HG02938 (cell line): Measurements from ENCODE around the gene SIX5.
"Not testable (repeated sequence)": the region's sequence is repeated elsewhere in the genome, so short reads cannot be mapped to it uniquely, and the experiment has no call there.

Source experiments
- ATAC-seq: cut with Tn5 transposase; IDR thresholded peaks from one replicate; pipeline ENCODE4 v1.9.1; 2021; ENCODE audit warnings: mild to moderate bottlenecking, moderate library complexity; ENCODE audit not compliant: unreplicated experiment

The SIX5 gene

DNA sequence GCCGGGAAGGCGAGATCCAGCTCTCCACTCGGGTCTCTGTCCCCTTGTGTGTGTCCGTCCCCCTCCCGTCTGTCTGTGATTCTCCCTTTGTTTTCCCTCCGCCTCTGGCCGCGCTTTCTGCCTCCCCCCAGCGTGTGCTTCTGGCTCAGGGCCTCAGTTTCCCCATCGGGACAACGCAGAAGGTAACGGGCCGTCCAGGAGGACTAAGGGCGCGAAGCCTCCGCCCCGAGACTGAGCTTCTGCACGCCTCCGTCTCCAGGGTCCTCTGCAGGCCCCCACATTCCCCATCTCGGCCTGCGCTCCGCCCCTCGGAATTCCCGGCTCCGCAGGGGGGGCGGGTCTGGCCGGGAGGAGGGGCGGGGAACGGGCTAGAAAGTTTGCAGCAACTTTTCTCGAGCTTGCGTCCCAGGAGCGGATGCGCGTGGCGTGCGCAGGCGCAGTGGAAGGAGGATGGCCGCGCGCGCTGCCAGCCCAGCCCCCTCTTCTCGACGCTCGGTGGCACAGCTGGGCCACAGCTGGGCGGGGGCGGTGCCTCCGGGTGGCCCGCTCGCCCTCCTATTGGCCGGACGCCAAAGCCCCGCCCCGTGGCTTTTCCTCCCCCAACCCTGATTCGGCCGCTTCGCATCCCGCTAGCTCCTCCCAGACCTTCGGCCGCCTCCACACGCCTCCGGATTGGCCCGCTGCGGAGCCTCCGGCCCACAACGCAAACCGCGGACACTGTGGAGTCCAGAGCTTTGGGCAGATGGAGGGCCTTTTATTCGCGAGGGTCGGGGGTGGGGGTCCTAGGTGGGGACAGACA is at the start of gene SIX5:
Gene SIX5, minus strand, starts transcription at position 269 of the 799 bp plus-strand sequence. CDS start 408 bp downstream, outside the sequence.
- peak; percentile 49 for ATAC-seq

DNA sequence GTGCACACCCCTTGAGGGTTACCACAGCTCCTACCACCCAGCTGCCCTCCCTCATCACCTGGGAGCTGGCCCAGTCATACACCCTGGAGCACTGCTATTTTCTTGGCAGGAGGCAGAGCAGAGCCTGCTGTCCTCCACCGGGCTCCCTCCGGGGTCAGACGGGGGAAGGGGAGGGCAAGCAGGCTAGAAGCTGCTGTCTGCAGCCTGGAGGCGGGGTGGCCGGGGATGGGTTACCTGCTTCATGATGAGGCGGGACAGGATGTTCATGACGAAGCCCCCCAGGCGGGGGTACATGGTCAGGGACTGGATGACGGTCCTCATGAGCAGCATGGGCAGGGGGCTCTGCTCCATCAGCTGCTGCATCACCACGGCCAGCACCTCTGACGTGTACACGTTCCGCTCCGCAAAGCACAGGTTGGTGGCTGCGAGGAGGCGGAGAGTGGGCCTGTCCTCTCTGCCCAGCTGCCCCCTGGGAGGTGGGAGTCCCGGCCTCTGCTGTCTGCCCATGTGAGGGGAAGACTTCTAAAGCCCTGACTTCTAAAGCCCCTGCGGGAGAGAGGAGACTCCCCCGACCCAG is 48.8 kb upstream of the SIX5 start:
- no peak for ATAC-seq

GRCh38 chr19:45817010-45817724 is 48.1 kb upstream of the SIX5 start:
- ATAC-seq = peak; percentile 87

DNA sequence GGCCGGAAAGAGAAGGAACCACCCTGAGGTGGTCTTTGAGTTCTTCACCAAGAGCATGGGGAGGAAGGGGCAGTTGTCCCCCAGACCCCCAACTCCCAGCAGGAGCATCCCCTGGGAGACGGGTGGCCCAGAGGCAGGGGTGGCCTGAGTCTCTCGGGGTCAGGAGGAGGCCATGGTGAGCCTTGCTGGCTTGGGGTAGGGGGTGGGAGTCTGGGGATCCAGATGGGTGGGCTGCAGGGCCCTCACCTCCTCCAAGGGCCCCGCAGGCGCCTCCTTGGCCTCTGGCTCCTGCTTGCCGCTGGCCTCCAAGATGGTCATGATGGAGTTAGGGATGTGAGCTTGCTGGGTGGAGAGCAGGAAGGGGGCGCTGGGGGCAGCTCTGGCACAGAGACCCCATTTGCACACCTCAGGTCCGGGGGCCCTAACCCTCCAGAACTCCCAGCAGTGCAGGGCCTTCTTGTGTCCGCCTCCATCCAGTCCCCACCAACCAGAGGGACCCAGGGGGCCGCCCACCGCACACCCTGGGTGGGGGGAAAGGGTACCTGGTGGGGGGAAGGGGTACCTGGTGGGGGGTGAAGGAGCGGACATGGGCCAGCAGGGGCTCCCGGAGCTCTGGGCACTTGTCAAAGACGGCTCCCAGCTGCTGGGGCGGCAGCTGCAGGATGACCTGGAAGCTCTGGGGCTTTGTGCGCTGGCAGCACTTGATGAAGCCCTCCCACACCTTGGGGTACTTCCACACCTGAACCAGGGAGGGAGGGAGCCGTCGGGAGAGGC is 47.4 kb upstream of the SIX5 start:
- ATAC-seq = no peak

DNA sequence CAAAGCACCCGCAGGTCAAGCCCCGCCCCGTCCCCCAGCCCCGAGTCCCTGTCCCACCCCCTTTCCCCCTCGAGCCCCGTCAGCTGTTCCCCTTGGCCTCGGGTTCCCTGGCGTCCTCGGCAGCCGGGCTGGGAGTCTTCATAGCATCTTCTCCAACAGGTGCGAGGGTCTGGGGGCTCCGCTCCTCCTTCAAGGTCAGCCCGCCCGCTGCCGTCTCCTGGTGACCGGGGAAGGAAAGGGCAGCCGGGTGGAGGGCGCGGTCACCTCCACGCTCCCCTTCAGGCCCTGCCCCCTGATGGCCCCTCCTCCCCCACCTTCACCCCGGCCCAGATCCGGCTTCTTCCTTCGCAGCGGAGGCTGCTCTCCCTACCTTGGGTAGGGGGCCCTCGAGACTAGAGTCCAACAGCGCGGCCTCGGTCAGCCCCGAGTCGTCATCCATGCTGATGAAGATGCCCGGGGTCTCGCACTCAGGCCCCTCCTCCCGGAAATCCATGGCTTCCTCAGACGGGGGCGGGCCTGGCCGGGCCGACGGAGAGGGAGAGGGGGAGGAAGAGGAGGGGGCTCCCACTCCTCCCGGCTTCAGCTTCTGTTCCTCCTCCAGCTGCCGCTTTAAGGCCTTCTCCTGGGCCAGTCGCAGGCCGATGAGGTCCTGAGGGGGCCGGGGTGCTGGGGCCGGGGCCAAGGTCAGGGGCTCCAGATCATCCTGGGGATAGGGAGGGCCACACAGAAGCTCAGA is 46.6 kb upstream of the SIX5 start:
- ATAC-seq = no peak

DNA sequence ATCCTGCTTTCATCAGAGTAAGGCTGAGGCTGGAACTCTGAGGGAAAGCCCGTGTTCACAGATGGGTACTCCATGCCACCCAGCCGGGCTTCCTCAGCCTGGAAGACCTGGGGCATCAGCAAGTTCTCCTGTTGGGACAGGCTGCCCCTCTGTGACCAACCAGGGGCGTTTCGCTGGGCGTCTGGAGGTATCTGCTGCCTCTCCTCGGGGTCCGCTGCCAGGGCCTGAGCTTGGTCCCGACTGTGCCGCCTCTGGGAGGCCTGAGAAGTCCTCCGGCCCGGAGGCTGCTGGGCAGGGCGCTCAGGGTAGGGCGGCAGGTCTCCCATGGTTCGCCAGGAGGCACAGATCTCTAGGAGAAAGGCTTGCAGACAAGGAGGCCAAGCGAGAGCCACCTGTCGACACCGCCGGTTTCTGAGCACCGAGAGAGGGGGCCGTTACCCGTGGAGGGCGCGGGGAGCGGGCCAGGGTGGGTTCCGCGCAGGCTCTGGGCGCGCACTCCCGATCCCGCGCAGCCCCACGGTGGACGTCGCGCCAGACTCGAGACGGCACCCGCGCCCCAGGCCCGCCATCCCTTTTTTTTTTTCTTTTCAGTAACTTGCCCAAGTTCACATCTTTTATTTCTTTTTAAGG is 45.9 kb upstream of the SIX5 start, which contains the start of gene RSPH6A:
Gene RSPH6A, minus strand, starts transcription at position 458 of the 630 bp plus-strand sequence. Its CDS starts 132 bp downstream, at position 326.
- ATAC-seq = no peak

GRCh38 chr19:45814166-45814780 is 45.2 kb upstream of the SIX5 start:
- ATAC-seq = no peak

DNA sequence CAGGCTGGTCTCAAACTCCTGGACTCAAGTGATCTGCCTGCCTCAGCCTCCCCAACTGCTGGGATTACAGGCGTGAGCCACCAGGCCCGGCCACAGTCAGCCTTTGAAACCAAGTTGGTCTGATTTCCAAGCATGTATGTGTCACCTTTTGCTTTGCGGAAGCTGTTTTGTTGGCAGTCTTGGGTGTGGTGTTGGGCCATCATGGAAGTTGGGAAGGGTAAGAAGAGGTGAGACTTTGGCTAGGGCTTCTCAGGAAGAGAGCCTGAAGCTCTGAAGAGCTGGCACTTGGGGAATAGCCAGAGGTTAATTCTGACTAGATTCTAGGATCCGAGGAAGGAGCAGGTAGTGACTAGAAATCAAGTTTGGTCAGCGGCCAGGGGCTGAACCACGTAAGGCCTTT is 43.2 kb upstream of the SIX5 start:
- ATAC-seq = no peak

GRCh38 chr19:45809643-45810159 is 40.6 kb upstream of the SIX5 start:
- ATAC-seq = no peak

- no peak for ATAC-seq
Measured at GRCh38 chr19:45805719-45806118, 36.7 kb upstream of the SIX5 start.

DNA sequence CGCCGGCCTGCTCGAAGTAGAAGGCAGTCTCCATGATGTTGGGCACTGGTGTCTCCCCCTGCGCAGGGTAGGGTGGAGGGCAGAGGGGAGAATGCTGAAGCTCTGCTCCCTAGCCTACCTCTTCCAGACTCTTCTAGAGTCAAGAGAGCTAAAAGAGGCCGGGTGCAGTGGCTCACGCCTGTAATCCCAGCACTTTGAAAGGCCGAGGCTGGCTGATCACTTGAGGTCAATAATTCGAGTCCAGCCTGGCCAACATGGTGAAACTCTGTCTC is 35.8 kb upstream of the SIX5 start:
- no peak for ATAC-seq

- ATAC-seq = no peak
Measured at GRCh38 chr19:45804140-45804958, 35.3 kb upstream of the SIX5 start.

DNA sequence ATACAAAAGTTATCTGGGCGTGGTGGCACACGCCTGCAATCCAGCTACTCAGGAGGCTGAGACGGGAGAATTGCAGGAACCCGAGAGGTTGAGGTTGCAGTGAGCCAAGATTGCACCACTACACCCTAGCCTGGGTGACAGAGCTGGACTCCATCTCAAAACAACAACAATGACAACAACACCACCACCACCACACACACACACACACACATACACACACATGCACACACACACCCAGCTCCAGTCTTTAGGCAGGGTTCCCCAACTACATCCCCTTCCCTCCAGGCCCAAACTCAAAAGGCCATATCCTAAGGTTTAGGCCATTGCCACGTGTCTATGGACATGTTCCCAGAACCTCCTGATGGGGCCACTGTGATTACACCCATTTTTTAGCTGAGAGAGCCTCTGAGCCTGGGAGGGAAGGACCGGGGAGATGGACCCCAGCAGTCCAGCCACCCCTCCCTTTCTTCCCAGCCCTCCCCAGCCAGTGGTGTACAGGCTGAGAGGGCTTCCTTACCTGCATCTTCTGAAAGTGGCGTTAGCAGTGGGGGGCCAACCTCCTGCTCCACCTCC is 32.6 kb upstream of the SIX5 start:
- no peak for ATAC-seq

DNA sequence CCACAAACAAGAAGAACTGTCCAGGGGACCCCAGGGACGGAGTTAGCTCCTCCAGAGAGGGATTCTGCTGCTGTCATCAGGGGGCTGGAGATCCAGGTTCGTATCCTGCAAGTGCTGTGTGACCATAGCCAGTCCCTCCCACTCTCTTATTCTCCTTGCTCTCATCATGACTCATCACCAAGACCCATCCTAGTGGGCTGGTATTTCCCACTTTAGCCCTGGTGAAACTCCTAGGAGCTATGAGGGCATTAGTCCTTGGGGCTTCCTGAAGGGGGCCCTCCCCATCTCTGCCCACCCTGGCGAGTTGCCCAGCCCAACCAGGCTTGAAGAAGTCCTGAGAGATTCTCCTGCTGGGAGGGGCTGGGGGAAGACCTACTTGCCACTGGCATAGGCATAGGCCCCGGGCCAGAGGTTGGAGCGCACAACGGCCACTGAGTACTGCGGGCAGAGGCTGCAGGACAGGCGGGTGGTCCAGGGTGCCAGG is 31.1 kb upstream of the SIX5 start:
- no peak for ATAC-seq

DNA sequence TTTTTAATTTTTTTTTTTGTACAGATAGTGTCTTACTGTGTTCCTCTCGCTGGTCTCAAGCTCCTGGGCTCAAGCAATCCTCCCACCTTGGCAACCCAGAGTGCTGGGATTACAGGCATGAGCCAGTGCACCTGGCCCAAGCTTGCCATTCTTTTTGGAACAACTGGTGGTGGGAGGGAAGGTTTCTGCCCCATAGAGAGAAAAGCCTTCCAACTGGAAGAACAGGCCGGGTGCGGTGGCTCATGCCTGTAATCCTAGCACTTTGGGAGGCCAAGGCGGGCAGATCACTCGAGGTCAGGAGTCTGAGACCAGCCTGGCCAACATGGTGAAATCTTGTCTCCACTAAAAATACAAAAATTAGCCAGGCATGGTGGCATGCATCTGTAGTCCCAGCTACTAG is 30.5 kb upstream of the SIX5 start:
- ATAC-seq = not testable (repeated sequence)

- ATAC-seq = no peak
Measured at GRCh38 chr19:45798995-45799517, 30.0 kb upstream of the SIX5 start.

GRCh38 chr19:45794627-45795026 is 25.6 kb upstream of the SIX5 start:
- ATAC-seq = no peak

DNA sequence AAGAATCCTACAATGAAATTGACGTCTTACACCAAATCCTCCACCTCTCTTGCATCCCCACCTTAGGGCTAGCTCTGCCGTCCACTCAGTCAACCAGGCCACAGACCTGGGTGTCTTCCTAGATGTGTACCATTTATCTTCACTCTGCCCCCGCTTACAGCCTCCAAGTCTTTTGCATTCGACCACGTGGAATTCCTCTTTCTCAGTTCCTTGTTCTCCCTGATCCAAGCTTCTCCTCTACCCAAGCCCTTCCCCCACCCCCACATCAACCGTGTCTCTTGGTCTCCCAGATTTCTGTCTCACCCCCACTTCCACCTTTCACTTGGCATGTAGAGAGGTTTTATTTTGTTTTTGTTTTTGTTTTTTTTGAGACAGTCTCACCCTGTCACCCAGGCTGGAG is 24.8 kb upstream of the SIX5 start:
- ATAC-seq = no peak
